AG04449 (cell line): ENCODE measurements around the gene LLGL1.

Experiments used
- CTCF ChIA-PET: fragments of 350-600 bp; formaldehyde crosslinking; extraction: SDS; loops from one replicate; lab custom pipeline; 2021; ENCODE audit warnings: antibody characterized with exemption; lab: Yijun Ruan, JAX
- POLR2A ChIA-PET: fragments of 400-600, 350-600 bp; formaldehyde crosslinking; extraction: SDS; loops from one replicate; lab custom pipeline; 2020; ENCODE audit warnings: antibody characterized with exemption, inconsistent platforms; lab: Yijun Ruan, JAX
- DNase-seq: peaks from one replicate; pipeline ENCODE4 v3.0.0-alpha.2; 2010; ENCODE audit warnings: low read depth, low spot score
- H3K4me3 ChIP-seq: 2 replicates; pipeline ENCODE4 v1.5.1; 2011; ENCODE audit warnings: low read depth, mild to moderate bottlenecking, control low read depth, low read length
- CTCF ChIP-seq: IDR thresholded peaks from one replicate; pipeline ENCODE4 v1.5.1; 2011; ENCODE audit warnings: mild to moderate bottlenecking, moderate library complexity, low read length, control low read depth, inconsistent platforms; ENCODE audit not compliant: insufficient read depth; ENCODE audit errors: missing control alignments

LLGL1 gene

GRCh38 chr17:18225121-18225641 is at the start of gene LLGL1:
TSS of gene LLGL1 (plus strand) at chr17:18225635. CDS start at chr17:18225683, 48 bp downstream.
- CTCF ChIA-PET: no interaction called here
- POLR2A ChIA-PET: no interaction called here
- H3K4me3 ChIP-seq: peak within 1 kb of the TSS; percentile 82
- DNase-seq: peak; percentile 38
- no peak for TF ChIP-seq CTCF

- ChIA-PET CTCF (interaction anchor here (2.9 kb wide), 1 partner anchor 35 kb away, joined by 12 read pairs; no protein-coding TSS in a partner anchor), POLR2A (no interaction called here)
- H3K4me3 ChIP-seq: no peak overlapping the region
- TF ChIP-seq CTCF: no peak
- no peak for DNase-seq
Measured at GRCh38 chr17:18176176-18176575, 49.3 kb upstream of the LLGL1 start.

GRCh38 chr17:18177133-18177532 is 48.3 kb upstream of the LLGL1 start:
- POLR2A ChIA-PET: no interaction called here
- CTCF ChIA-PET: interaction anchor here (2.9 kb wide), 1 partner anchor 36 kb away, joined by 12 read pairs; no protein-coding TSS in a partner anchor

GRCh38 chr17:18177722-18178121 is 47.7 kb upstream of the LLGL1 start:
- CTCF ChIA-PET: interaction anchor here (2.9 kb wide), 1 partner anchor 36 kb away, joined by 12 read pairs; no protein-coding TSS in a partner anchor

More at GRCh38 chr17:18177133-18177532, 48.3 kb upstream of the LLGL1 start:
- no peak overlapping the region for H3K4me3 ChIP-seq
- no peak for TF ChIP-seq CTCF
- no peak for DNase-seq

GRCh38 chr17:18179196-18179595 is 46.2 kb upstream of the LLGL1 start:
- ChIA-PET CTCF (no interaction called here), POLR2A (no interaction called here)
- TF ChIP-seq CTCF: no peak
- no peak overlapping the region for H3K4me3 ChIP-seq
- DNase-seq: no peak

More at GRCh38 chr17:18177722-18178121, 47.7 kb upstream of the LLGL1 start:
- no peak for TF ChIP-seq CTCF
- DNase-seq: no peak
- no peak overlapping the region for H3K4me3 ChIP-seq
- POLR2A ChIA-PET: no interaction called here

- ChIA-PET POLR2A (no interaction called here), CTCF (interaction anchor here (1.1 to 1.5 kb wide), 2 partner anchors 10 to 38 kb away, joined by 4 to 6 read pairs; no protein-coding TSS in a partner anchor)
- no peak for DNase-seq
- no peak for TF ChIP-seq CTCF
- no peak overlapping the region for H3K4me3 ChIP-seq
Measured at GRCh38 chr17:18179804-18180203, 45.6 kb upstream of the LLGL1 start.
